Measurements from ENCODE around the gene ILKAP. TPM values are rescaled to one million over a fixed set of nuclear protein-coding genes. Genes with fewer than 3 reads are reported as not detected.

ILKAP gene
- total RNA-seq, 2 donors from 2014 or later = 27.8 to 50.3 TPM

- Histone ChIP-seq H3K27ac (no peak overlapping the region), H3K27me3 (peaks cover 16% of the 10 kb centered on the region), H3K36me3 (no peaks in the 10 kb centered on the region), H3K4me3 (no peak overlapping the region), H3K9me3 (no peaks in the 10 kb centered on the region), H3K4me1 (no peaks in the 10 kb centered on the region), H3K9ac (ENCODE audit: low read depth in 2 of 2, low read length in 2 of 2) (peak overlapping the region in 1 of 2 donors; percentile 12)
- intact Hi-C loops (cut with DNase I) = no loop called here
- TF ChIP-seq, protein P1, sequence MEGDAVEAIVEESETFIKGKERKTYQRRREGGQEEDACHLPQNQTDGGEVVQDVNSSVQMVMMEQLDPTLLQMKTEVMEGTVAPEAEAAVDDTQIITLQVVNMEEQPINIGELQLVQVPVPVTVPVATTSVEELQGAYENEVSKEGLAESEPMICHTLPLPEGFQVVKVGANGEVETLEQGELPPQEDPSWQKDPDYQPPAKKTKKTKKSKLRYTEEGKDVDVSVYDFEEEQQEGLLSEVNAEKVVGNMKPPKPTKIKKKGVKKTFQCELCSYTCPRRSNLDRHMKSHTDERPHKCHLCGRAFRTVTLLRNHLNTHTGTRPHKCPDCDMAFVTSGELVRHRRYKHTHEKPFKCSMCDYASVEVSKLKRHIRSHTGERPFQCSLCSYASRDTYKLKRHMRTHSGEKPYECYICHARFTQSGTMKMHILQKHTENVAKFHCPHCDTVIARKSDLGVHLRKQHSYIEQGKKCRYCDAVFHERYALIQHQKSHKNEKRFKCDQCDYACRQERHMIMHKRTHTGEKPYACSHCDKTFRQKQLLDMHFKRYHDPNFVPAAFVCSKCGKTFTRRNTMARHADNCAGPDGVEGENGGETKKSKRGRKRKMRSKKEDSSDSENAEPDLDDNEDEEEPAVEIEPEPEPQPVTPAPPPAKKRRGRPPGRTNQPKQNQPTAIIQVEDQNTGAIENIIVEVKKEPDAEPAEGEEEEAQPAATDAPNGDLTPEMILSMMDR (IDR thresholded peaks at IDR 0.05) = no peak
- no peak for DNase-seq
Measured at GRCh38 chr2:238158018-238158508, 45.4 kb downstream of the ILKAP start.

DNA sequence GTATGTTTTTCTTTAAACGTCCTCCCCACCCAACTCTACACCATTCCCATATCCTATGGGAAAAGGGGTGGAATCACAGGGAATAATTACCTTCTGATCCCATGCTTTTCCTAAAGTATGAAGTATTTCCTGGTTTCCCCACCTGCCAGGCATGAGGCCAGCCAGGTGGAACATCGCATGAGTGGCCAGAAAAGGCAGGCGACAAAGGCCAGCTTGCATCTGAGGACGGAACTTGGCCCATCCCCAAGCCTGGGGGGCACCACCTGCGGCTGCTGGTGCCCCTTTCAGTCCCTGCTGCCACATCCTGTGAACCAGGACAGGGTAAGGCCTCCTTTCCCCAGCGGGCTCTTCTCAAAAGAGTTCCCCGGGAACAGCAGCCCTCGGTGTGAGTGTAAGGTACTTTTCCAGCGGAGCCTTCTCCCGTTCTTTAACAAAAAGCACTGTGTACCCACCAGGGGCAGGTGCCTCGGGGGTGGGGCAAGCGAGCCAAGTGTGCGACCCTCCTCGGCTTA, 45.9 kb downstream of the ILKAP start:
- no peaks in the 10 kb centered on the region for H3K9me3 ChIP-seq
- DNase-seq = no peak
- intact Hi-C loops (cut with DNase I) = no loop called here
- H3K4me1 ChIP-seq = no peaks in the 10 kb centered on the region
- peaks cover 13% of the 10 kb centered on the region for H3K27me3 ChIP-seq
- no peak overlapping the region for H3K27ac ChIP-seq
- no peak overlapping the region for H3K4me3 ChIP-seq
- TF ChIP-seq, protein P1 (IDR thresholded peaks at IDR 0.05) = no peak
- H3K9ac ChIP-seq (ENCODE audit: low read depth in 2 of 2, low read length in 2 of 2) = peak overlapping the region in 1 of 2 donors; percentile 7
- no peaks in the 10 kb centered on the region for H3K36me3 ChIP-seq

DNA sequence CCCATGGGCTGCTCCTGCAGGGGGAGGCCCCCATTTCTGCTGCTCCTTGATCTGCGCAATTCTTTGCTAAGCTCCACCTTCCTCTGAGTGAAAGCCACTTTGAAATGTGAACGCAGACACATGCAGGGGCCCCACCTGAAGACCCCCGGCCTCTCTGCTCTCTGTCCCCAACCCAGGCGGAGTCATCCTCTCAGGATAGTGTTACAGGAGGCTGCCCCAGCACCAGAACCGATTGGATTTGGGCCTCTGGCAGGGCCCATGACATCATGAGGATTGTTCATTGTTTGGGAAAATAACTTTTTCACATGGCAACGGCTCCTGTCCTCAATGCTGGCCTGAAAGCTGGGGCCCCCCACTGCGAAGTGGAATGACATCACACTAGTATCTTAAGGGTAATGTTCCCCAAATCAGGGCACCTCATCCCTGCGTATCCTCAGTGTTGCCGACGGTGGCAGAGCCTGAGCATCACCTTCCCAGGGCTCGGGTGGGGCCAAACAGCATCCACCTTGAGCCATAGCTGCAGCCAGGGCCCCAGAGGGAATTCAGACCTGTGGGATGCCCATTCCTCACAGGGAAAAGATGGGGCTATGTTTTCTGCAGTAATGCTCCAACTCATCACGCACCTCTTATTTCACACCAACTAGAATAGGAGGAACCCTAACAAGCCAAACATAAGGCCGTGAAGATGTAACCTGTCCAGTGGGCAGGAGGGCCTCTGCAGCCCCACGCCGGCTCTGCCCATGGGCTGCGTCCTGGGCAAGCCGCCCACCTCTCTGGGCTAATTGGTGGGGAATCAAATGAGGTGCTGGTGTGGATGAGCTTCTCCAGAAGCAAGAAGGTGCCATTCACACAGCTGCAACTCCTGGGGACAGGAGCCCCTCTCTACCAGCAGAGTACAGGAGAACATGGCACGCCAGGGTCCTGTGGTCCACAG, 47.5 kb downstream of the ILKAP start:
- Histone ChIP-seq H3K9me3 (no peaks in the 10 kb centered on the region), H3K27me3 (peaks cover 13% of the 10 kb centered on the region), H3K4me3 (no peak overlapping the region), H3K36me3 (no peaks in the 10 kb centered on the region), H3K4me1 (no peaks in the 10 kb centered on the region), H3K27ac (no peak overlapping the region), H3K9ac (ENCODE audit: low read depth in 2 of 2, low read length in 2 of 2) (no peak overlapping the region)
- DNase-seq = no peak
- TF ChIP-seq, protein P1 (IDR thresholded peaks at IDR 0.05) = no peak
- intact Hi-C loops (cut with DNase I) = no loop called here

GRCh38 chr2:238155051-238155760, 48.3 kb downstream of the ILKAP start:
- no peak overlapping the region for H3K9ac ChIP-seq (ENCODE audit: low read depth in 2 of 2, low read length in 2 of 2)
- TF ChIP-seq, protein P1 (IDR thresholded peaks at IDR 0.05) = no peak
- H3K4me1 ChIP-seq = no peaks in the 10 kb centered on the region
- no peak overlapping the region for H3K4me3 ChIP-seq
- intact Hi-C loops (cut with DNase I) = no loop called here
- peak; percentile 40 for DNase-seq
- H3K36me3 ChIP-seq = no peaks in the 10 kb centered on the region
- no peaks in the 10 kb centered on the region for H3K9me3 ChIP-seq
- H3K27ac ChIP-seq = no peak overlapping the region
- H3K27me3 ChIP-seq = peaks cover 11% of the 10 kb centered on the region

- Histone ChIP-seq H3K27ac (no peak overlapping the region), H3K9me3 (no peaks in the 10 kb centered on the region), H3K9ac (ENCODE audit: low read depth in 2 of 2, low read length in 2 of 2) (no peak overlapping the region), H3K36me3 (no peaks in the 10 kb centered on the region), H3K27me3 (peaks cover 5% of the 10 kb centered on the region), H3K4me3 (no peak overlapping the region), H3K4me1 (no peaks in the 10 kb centered on the region)
- intact Hi-C loops (cut with DNase I) = no loop called here
- TF ChIP-seq, protein P1 (IDR thresholded peaks at IDR 0.05) = no peak
- DNase-seq = no peak
Measured at GRCh38 chr2:238154570-238154969, 48.9 kb downstream of the ILKAP start.

Measured in colonic mucosa (tissue), 4 donors.